ENCODE results near the gene EGFLAM.

EGFLAM gene

DNA sequence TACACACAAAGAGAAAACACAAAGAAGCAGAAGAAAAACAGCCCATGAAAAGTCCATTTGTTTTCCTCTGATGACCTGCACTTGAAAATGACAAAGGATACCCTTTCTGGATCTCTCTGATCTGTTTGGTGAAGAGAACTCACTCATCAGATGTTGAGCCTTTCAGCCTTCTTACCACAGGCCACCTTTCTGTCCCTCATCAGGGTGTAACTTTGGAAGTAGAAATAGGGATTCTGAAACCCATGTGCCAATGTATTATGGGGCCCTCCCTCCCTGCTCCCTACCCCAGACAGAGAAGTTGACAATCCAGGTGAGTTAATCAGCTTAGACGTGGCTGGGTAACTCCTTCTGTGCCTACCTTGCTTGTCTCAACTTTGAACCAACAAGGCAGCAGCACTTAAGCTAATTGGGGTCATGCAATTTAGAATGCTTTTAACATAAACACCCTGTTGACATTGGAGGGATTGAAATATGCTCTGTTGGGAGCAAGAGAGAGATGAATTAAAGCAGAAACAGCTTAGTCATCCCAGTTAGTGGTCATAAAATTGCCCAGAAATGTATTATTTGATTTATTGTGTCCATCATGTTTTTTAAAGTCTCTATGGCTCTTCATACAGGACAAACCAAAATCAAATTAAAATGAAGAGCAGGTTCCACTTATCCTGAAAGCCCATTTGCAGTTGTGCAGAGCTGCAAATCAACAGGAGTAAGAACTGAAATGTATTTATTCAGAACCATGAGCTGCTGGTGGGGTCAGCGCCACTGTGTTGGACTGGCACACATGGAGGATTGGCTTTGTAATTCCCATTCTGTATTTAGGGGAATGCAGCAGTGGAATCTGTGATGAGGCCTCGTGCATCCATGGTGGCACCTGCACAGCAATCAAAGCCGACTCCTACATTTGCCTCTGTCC, 166.0 kb downstream of the EGFLAM start:
- no peak for DNase-seq (ENCODE audit: low read depth, low spot score)
- H3K9ac ChIP-seq (ENCODE audit: insufficient read length) = no peak overlapping the region
- no peak for TF ChIP-seq FOXP2 (optimal IDR thresholded peaks at IDR 0.05; ENCODE audit: control extremely low read depth, extremely low read length, insufficient read depth)
- no peak for TF ChIP-seq POLR2AphosphoS5 (IDR thresholded peaks at IDR 0.05; ENCODE audit: borderline replicate concordance, low read depth, low read length)
- no peak for TF ChIP-seq EZH2 (IDR thresholded peaks at IDR 0.05)

DNA sequence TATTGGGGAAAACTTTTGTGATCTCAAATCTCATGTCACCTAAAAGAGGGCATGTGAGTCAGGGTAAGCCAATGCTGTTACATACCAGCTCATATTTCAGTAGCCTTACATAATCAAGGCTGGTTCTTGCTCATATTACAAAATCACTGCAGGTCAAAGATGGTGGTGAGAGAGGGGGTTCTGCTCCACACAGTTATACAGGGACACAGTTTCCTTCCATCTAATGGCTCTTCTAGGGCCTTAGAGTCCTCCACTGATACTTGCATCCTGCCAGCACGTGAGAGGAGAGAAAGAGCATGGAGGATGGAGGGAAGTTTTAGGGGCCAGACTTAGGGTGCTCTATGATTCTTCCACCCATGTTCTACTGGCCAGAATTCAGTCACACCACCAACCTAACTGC, 168.1 kb downstream of the EGFLAM start:
- DNase-seq (ENCODE audit: low read depth, low spot score) = no peak
- Histone ChIP-seq H3K9me3 (ENCODE audit: low read depth, low read length) (no peaks in the 10 kb centered on the region), H3K36me3 (ENCODE audit: insufficient read depth, low read length) (no peaks in the 10 kb centered on the region), H3K4me3 (no peak overlapping the region), H3K9ac (ENCODE audit: insufficient read length) (no peak overlapping the region), H3K27ac (no peak overlapping the region)
- TF ChIP-seq EZH2 (IDR thresholded peaks at IDR 0.05) = no peak
- TF ChIP-seq FOXP2 (optimal IDR thresholded peaks at IDR 0.05; ENCODE audit: control extremely low read depth, extremely low read length, insufficient read depth) = no peak
- no peak for TF ChIP-seq POLR2AphosphoS5 (IDR thresholded peaks at IDR 0.05; ENCODE audit: borderline replicate concordance, low read depth, low read length)

More for the DNA sequence above, 166.0 kb downstream of the EGFLAM start:
- Histone ChIP-seq H3K27ac (no peak overlapping the region), H3K4me3 (no peak overlapping the region), H3K9me3 (ENCODE audit: low read depth, low read length) (no peaks in the 10 kb centered on the region), H3K36me3 (ENCODE audit: insufficient read depth, low read length) (no peaks in the 10 kb centered on the region)

DNA sequence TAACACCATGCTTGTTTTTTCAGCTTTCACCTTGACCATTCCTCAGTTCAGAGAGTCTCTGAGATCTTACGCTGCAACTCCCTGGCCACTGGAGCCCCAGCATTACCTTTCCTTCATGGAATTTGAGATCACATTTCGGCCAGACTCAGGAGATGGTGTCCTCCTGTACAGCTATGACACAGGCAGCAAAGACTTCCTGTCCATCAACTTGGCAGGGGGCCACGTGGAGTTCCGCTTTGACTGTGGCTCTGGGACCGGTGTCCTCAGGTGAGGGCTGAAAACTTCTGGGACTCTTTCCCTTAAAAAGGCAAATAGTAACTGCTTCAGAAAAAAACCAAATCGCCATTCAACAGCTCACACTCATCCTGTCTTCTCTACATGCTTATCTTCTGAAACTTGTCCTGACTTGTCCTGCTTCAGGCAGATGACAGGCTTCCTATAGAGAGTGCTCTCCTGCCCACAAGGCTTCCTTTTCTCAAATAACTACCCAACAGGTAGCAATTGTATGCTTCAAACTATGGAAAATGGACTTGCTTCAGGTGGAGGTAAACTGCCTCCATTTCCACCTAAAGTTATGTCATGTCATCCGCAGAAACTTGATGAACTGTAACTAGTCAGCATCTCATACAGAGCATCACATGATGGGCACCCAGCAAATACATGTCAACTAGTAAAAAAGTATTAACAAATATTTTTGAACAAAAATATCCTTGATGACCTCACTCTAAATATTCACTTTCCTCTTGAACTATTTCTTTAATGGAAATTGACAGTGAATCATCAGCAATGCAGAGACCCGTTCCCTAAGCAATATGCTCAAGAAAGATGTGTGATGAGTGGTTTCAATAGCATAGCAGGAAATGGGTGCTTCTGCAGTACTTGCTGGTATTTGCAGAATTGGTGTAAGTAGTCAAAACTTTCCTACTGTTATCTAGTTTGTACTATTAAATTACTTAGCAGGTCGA, 168.9 kb downstream of the EGFLAM start:
- DNase-seq (ENCODE audit: low read depth, low spot score) = no peak
- Histone ChIP-seq H3K9ac (ENCODE audit: insufficient read length) (no peak overlapping the region), H3K9me3 (ENCODE audit: low read depth, low read length) (no peaks in the 10 kb centered on the region), H3K36me3 (ENCODE audit: insufficient read depth, low read length) (no peaks in the 10 kb centered on the region), H3K27ac (no peak overlapping the region), H3K4me3 (no peak overlapping the region)
- TF ChIP-seq EZH2 (IDR thresholded peaks at IDR 0.05) (no peak), POLR2AphosphoS5 (IDR thresholded peaks at IDR 0.05; ENCODE audit: borderline replicate concordance, low read depth, low read length) (no peak), FOXP2 (optimal IDR thresholded peaks at IDR 0.05; ENCODE audit: control extremely low read depth, extremely low read length, insufficient read depth) (no peak)

DNA sequence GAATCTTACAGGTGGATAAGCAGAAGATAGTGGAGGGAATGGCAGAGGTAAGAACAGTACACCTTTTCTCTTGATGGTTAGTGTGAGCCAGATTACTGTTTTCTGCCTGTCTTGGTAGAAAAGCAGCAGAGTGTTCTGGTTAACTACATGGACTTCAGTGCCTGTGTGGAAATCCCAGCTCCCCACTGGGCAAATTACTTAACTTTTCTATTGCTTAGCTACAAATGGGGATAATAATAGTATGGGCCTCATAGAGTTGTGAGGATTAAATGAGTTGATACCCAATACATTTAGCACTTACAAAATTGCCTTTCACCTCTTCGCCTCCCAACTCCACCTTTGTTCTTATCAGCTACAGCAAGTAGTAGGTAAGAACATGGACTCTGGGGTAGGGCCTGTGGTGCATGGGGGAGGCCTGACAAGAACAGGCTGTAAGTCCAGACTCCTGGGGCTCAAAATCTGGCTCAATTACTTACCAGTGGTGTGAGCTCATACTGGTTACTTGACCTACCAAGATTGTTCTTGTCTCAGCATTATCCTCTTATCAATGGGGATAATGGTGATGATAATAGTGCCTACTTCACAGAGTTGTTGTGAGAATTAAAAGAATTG, 173.0 kb downstream of the EGFLAM start:
- no peak for DNase-seq (ENCODE audit: low read depth, low spot score)
- Histone ChIP-seq H3K9ac (ENCODE audit: insufficient read length) (no peak overlapping the region), H3K9me3 (ENCODE audit: low read depth, low read length) (no peaks in the 10 kb centered on the region), H3K4me3 (no peak overlapping the region), H3K27ac (no peak overlapping the region), H3K36me3 (ENCODE audit: insufficient read depth, low read length) (no peaks in the 10 kb centered on the region)
- TF ChIP-seq FOXP2 (optimal IDR thresholded peaks at IDR 0.05; ENCODE audit: control extremely low read depth, extremely low read length, insufficient read depth) = no peak
- no peak for TF ChIP-seq EZH2 (IDR thresholded peaks at IDR 0.05)
- no peak for TF ChIP-seq POLR2AphosphoS5 (IDR thresholded peaks at IDR 0.05; ENCODE audit: borderline replicate concordance, low read depth, low read length)

DNA sequence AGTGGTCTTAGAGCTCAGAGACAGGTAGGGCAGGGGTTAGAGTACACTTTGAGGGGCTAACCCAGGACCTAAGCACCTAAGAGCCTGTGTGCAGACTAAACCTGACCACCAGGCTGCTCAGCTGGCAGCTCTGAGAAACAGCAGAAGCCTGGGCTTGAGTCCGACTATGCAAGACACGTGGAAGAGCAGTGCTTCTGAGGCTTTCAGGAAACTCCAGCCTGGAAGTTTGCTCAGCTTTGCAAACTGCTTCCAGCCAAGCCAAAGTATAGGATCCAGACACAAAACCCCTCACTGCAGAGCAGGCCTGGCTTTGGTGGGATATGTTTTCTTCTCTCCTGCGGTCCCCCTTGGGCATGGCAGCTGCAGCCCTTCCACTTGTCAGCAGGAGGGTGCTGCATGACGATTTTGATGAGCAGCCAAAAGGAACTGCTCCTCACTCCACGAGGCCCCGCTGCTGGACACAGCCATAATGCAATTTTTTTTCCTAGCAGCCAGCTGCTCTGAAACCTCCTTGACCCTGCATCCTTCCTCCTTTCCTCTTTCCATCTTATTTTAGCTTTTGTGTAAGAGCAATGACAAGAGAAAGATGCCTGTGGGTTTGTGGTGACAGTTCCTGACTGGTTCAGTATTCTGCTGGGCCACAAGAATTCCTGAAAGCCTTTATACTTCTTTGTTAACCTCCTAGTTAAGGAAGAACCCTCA, 175.0 kb downstream of the EGFLAM start:
- H3K9ac ChIP-seq (ENCODE audit: insufficient read length) = no peak overlapping the region

DNA sequence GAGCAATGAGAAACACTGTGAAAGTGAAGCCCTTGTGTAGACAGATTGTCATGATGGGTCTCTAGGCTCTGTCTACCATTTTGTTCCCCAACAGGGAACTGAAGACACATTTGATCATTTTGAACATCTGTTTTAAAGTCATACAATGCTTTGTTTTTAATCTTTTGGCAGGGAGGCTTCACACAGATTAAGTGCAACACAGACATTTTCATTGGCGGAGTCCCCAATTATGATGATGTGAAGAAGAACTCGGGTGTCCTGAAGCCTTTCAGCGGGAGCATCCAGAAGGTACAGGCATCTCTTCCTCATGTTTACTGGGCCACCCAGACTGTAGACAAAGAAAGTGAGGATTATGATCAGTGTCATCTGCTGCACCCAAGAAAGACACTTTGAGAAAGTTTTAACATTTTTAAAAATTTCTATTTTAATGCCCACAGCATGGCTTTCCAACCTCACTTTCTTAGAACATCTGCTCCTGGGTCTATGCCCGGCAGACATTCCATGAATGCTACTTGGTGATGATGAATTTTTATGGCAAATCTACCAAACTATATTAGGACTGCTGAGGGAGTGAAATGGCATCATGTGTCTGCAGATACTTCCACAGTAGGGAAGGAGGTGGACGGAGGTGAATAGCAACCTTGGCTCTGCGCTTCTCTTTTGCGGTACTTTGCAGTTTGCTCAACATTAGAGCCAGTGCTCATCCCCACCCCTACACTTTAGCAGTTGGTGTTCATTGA, 176.8 kb downstream of the EGFLAM start:
- no peak overlapping the region for H3K27ac ChIP-seq
- H3K9ac ChIP-seq (ENCODE audit: insufficient read length) = no peak overlapping the region
- no peak for DNase-seq (ENCODE audit: low read depth, low spot score)
- H3K4me3 ChIP-seq = no peak overlapping the region
- 0 out of 2 replicates have a peak, but pooled peaks cover 4% of the 10 kb centered on the region for H3K36me3 ChIP-seq (ENCODE audit: insufficient read depth, low read length)
- H3K9me3 ChIP-seq (ENCODE audit: low read depth, low read length) = peaks cover 3% of the 10 kb centered on the region; the same call in 1 of the 2 replicates
- no peak for TF ChIP-seq FOXP2 (optimal IDR thresholded peaks at IDR 0.05; ENCODE audit: control extremely low read depth, extremely low read length, insufficient read depth)
- no peak for TF ChIP-seq POLR2AphosphoS5 (IDR thresholded peaks at IDR 0.05; ENCODE audit: borderline replicate concordance, low read depth, low read length)
- no peak for TF ChIP-seq EZH2 (IDR thresholded peaks at IDR 0.05)

More for the DNA sequence above, 175.0 kb downstream of the EGFLAM start:
- H3K27ac ChIP-seq = no peak overlapping the region
- no peaks in the 10 kb centered on the region for H3K36me3 ChIP-seq (ENCODE audit: insufficient read depth, low read length)
- H3K4me3 ChIP-seq = no peak overlapping the region
- TF ChIP-seq POLR2AphosphoS5 (IDR thresholded peaks at IDR 0.05; ENCODE audit: borderline replicate concordance, low read depth, low read length) = no peak
- no peak for TF ChIP-seq EZH2 (IDR thresholded peaks at IDR 0.05)
- TF ChIP-seq FOXP2 (optimal IDR thresholded peaks at IDR 0.05; ENCODE audit: control extremely low read depth, extremely low read length, insufficient read depth) = no peak
- no peaks in the 10 kb centered on the region for H3K9me3 ChIP-seq (ENCODE audit: low read depth, low read length)
- no peak for DNase-seq (ENCODE audit: low read depth, low spot score)

DNA sequence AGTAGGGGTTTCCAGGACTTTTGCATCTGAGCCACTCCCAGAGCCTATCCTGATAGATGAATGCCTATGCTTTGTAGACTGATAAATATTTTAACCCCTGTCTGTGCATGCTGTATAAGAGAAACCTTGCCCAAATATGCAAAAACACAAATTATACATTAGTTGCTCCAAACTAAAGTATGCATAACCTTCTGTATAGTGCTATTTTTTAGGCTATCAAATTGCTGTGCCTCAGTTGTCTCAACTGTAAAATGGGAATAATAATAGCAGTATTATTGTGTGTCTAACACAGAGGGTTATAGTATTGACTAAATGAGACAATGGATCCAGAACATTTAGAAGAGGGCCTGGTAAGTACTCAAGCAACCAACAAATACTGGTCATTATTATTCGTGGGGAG, 180.4 kb downstream of the EGFLAM start:
- no peak overlapping the region for H3K4me3 ChIP-seq
- TF ChIP-seq POLR2AphosphoS5 (IDR thresholded peaks at IDR 0.05; ENCODE audit: borderline replicate concordance, low read depth, low read length) (no peak), EZH2 (IDR thresholded peaks at IDR 0.05) (no peak), FOXP2 (optimal IDR thresholded peaks at IDR 0.05; ENCODE audit: control extremely low read depth, extremely low read length, insufficient read depth) (no peak)
- no peak overlapping the region for H3K27ac ChIP-seq
- no peak for DNase-seq (ENCODE audit: low read depth, low spot score)
- 0 out of 2 replicates have a peak, but pooled peaks cover 4% of the 10 kb centered on the region for H3K36me3 ChIP-seq (ENCODE audit: insufficient read depth, low read length)
- H3K9me3 ChIP-seq (ENCODE audit: low read depth, low read length) = peaks cover 3% of the 10 kb centered on the region; the same call in 1 of the 2 replicates
- H3K9ac ChIP-seq (ENCODE audit: insufficient read length) = no peak overlapping the region

All from SK-N-MC (cell line).